GM21619 (cell line): ENCODE data around the gene MCCC1.
"Not testable (repeated sequence)": the region's sequence is repeated elsewhere in the genome, so short reads cannot be mapped to it uniquely, and the experiment has no call there.

Experiments used
- ATAC-seq: cut with Tn5 transposase; IDR thresholded peaks from one replicate; pipeline ENCODE4 v1.9.1; 2021; ENCODE audit not compliant: unreplicated experiment

Gene MCCC1

GRCh38 chr3:183099026-183099837 is at the start of gene MCCC1:
MCCC1 (minus strand) TSS chr3:183099496; CDS start chr3:183099440, 56 bp downstream.
- ATAC-seq = peak; percentile 98

- no peak for ATAC-seq
These were observed 48.8 kb upstream of the MCCC1 start for GRCh38 chr3:183148056-183148455.

GRCh38 chr3:183144363-183144762 is 45.1 kb upstream of the MCCC1 start:
- ATAC-seq = no peak

DNA sequence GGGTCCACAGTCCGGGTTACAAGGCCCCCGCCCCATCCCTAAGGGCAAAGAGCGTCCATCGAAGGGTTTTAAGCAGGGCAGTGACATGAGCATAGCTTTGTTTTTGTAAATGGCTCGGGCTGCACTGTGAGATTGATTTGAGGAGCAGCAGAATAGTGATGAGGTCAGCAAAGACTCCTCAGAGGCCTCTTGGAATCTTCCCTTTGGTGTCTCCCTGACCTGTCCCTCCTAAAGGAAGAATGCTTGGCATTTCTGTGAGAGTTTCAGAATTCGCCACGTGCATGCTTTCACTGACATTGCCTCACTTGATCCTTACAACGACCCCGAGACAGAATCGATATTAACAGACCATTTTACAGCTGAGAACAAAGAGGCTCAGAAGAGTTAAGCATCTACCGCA is 42.9 kb upstream of the MCCC1 start:
- ATAC-seq = no peak

GRCh38 chr3:183134844-183135243 is 35.5 kb upstream of the MCCC1 start:
- ATAC-seq = no peak

DNA sequence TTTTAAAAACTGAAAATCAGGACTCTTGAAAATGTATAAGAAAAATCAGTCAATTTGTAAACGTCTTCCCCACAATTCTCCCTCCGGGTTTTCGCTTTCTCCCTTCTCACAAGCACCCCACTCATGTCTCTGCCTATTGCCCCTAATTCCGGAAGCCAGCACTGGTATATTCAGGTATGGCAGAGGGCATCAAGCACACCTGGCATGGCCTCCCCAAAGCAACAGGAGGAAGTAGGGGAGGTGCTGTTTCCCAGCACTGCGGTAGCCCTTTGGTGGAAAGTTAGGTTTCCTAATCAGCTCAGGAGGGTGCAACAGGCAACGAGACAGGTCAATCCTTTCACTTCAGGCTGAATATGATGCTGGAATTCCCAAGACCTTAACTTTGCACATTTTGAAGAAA is 33.1 kb upstream of the MCCC1 start:
- ATAC-seq = no peak

- ATAC-seq = no peak
These were observed 32.4 kb upstream of the MCCC1 start for GRCh38 chr3:183131735-183132134.

- no peak for ATAC-seq
These were observed 32.0 kb upstream of the MCCC1 start for GRCh38 chr3:183131186-183131725.

DNA sequence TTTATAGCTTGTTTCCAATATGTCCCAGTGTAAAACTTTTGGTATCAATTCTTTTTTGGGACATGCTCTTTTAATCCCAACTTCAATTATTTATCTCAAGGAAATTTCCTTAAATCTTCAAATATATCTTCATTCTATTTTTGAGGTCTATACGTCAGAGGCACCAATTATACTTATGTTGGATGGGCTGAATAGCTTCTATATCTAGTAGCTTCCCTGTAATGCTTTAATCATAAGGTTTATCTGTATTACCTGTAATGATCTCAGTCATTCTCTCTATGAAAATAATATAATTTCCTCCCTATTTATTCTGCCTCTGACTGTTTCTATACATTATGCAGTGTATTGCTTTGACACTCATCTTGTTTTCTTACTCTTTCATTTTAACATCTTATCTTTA is 29.9 kb upstream of the MCCC1 start:
- no peak for ATAC-seq

- no peak for ATAC-seq
These were observed 29.4 kb upstream of the MCCC1 start for GRCh38 chr3:183128709-183129108.

DNA sequence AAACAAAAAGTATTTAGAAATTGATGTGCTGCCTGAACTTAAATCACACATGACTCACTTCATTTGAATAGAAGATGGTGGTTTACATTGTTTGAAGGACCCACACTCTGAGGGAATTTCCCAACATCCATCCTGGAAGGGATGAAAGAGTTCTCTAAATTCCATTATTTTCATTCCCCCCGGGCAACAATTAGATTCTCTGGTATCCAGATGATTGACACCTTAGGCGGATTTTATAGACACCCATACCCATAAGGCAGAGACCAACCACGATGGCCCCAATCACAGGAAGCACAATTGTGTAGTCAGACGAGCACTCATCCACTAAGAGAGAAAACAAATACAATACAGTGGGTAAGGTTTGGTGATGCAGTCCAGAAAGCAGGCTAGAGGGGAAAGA is 24.6 kb upstream of the MCCC1 start:
- ATAC-seq = no peak

DNA sequence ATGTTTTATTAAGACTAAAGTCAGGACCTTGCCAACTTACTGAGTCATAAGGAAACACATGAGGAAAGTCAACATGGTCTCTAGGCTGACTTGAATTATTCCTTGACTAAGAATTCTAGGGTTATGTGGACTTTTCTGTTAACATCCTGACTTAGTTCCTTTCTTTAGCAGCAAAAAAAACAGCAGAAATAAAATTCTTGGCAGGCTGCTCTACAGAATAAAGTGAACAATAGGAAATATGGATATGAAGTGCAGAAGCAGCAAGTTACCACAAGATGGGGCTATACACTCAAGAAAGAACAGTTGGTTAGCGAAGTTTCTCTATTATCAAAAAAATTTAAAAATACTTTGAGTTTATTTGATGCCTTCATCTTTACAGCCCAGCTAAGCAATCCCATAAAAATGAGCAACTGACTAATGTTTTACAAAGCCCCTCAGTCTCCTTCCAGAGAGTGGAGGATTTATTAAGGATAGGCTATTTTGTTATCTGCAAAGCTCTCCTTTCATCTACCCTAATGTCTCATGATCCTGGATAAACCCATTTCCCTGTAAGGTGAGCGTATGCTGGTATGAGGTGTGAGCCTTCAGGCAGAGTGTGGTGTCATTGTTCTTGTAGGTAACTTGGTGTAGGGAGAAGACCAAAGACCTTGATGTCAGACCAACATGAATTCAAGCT is 23.1 kb upstream of the MCCC1 start:
- ATAC-seq = no peak

DNA sequence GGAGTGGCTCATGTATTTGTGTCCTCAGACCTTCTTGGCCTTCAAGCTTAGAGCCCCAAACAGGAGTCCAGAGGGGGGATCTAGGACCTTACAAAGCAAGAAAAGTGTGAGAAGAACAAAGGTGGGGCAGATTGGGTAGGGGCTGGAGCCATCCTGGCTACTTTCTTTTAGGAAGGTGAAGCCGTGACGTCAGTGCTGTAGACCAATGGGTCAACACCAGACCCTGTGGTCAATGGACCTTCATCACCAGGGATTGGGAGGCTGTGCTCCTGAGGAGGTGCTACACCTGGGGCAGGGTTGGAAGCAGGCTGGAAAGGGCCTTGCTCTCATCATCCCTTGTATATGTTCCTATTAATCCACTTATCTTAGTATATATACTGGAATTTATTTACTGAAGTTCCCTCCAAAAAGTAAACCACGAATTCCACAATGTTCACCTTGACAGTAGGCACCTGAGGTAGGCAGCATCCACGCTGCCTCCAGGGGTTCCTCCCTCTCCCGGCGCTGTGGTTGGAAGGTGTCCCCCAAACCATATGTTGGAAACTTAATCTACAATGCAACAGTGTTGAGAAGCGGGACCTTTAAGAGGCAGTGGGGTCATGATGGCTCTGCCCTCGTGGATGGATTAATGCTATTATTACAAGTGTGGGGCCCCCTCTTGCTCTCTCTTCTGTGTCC is 21.4 kb upstream of the MCCC1 start:
- no peak for ATAC-seq

GRCh38 chr3:183117056-183117455 is 17.8 kb upstream of the MCCC1 start:
- ATAC-seq = no peak

DNA sequence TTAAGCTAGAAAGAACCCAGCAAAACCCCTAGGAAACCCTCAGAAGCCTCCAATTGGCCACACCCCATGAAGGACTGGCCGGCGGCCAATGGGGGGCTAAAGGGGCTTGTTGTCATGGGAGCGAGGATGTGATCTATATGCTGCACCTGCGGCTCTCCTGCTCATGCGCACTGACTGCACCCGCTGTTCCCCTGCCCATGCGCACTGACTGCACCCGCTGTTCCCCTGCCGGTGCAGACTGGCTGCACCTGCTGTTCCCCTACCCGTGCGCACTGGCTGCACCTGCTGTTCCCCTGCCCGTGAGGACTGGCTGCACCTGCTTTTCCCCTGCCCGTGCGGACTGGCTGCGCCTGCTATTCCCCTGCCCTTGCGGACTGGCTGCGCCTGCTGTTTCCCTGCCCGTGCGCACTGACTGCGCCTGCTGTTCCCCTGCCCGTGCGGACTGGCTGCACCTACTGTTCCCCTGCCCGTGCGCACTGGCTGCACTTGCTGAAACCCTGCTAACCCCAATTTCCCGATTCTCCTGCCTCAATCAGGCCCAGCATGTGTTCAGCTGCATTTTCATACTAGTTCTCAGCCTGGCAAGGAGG is 16.8 kb upstream of the MCCC1 start:
- peak; percentile 90 for ATAC-seq

DNA sequence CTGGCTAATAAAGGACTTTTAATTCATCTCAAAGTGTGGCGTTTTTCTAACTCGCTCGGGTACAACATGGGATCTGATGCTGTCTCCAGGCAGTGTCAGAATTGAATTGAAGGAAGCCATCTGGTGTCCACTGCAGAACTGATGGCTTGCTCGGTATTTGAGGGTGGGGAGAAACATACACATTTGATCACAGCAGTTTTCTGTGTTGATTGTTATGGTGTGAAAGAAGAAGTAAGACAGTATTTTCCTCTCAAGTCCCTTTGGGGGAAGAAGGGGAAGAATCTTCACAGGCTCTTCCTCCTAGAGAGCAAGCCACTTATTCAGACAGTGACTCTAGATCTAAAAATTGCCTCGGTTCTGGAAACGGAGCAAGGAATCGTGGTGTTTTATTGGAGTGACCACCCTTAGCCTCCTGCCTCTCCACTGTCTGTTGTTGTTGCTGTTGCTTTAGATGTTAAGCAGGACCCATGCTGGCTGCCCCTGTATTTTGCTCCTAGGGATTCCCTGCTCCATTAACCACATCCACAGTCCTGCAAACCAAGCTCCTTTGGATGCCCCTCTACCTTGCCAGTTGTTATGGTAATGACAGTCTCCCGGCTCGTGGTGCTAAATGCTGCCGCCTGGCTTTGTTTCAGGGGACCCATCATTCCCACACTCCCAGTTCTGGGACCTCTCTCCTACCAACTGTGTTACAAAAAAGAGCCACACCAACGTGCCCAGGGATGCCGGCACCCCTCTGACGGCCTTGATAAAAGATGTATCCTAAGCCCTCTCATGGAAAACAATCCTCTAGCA is 15.3 kb upstream of the MCCC1 start:
- no peak for ATAC-seq

GRCh38 chr3:183109847-183110246 is 10.6 kb upstream of the MCCC1 start:
- ATAC-seq = not testable (repeated sequence)

DNA sequence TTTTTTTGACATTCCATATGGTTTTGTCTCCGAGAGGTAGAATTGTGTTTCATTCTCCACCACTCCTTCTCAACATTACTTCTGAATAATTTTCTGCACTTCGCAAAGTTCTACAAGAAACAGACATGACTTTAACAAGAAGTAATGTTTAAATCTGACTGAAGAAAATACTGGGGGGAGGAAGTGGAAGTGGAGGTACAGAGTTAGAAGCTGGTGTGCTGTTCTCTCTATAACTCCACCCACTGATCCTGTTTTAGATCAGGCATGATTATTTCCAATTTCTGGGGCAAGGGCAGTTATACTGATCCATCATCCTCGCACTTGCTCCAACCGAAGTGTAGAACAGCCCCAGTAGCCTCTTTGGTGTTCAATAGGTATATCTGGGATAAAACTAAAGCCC is 9.2 kb upstream of the MCCC1 start:
- ATAC-seq = no peak

DNA sequence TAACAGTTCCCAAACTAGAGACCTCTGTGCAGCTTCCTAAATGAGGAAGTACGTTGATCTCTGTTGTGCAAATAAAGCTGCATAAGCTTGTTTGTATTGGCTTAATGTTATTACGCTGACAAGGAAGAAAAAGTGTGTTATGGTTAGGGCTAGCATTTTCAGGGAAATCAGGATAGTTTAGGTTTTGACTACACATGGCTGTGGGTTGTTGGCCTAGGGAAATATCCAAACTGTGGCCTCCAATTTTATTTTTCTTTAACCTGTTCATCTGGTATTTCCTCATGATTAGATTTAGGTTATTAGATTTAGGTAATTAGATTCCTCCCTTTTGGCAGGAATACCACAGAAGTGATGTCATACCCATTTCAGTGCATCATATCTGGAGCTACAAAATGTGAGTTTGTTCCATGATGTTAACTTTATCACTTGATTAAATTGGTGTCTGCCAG is 8.7 kb upstream of the MCCC1 start:
- no peak for ATAC-seq

- ATAC-seq = not testable (repeated sequence)
These were observed 8.1 kb upstream of the MCCC1 start for GRCh38 chr3:183107372-183107771.
